ENCODE measurements around the gene VPS50.

VPS50 gene

DNA sequence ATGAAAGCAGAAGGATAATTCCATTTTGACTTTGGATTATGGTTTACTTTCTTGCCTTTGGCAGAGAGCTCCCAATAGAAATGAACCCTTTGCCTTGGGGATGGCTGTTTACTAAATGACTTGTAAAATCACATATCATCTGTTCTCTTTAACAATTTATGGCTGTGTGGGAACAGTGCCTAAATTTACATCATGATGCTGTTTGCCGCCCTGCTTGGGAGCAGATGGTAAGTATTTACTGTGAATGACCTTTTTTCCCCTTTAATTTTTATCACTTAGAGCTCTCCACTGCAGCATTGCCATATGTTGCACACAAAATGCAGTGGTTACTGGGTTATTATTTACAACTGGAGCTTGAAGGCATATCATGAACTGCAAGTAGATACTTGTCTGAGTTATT, 19.3 kb upstream of the VPS50 start:
- no peaks in the 10 kb centered on the region for H3K9me3 ChIP-seq (replicated peaks; ENCODE audit: low read length)
- peaks cover 56% of the 10 kb centered on the region for H3K27me3 ChIP-seq (ENCODE audit: control insufficient read depth, insufficient read depth, low read length)
- H3K36me3 ChIP-seq (ENCODE audit: insufficient read depth, low read length): no peaks in the 10 kb centered on the region
- no peaks in the 10 kb centered on the region for H3K4me1 ChIP-seq (ENCODE audit: control insufficient read depth, insufficient read depth, low read length)
- H3K4me2 ChIP-seq (ENCODE audit: low read length): no peak overlapping the region
- H3K9ac ChIP-seq (ENCODE audit: low read depth, low read length): no peak overlapping the region
- H3K4me3 ChIP-seq (ENCODE audit: low read length): no peak overlapping the region

DNA sequence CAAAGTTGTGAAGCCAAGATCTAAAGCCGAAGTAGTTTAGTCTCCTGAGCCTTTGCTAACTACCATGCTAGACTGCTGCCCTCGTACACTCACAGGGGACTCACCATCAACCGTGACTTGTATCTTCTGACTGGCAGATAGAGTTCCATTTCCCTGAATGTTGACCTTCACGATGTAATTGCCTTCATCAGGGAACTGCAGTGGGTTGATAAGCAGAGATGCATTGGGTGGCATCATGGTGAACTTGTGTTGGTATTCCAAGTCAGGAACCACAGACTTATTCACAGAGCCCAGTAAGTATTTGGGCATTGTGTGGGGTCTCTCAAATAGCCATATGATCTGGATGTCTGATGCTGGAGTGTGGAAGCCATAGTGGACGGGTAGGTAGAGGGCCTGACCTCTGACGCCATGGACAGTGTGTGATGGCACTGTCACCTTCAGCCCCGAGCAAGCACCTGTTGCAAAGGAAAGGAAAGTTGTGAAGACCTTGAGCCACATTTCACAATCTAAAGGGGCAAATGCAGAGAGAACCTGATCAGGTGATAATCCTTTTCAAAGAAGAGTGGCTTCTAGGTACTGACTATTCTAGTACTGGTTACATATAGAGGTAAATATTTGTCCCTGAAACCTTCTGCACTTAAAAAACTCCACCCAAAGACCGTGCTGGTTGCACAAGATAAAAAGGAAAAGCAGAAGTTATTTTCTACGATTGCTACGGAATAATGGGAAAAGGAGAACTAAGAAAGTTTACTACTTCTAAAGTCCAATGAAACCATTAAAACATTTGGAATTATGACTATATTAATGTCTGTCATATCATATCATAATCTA, 13.0 kb upstream of the VPS50 start:
- H3K9ac ChIP-seq (ENCODE audit: low read depth, low read length): no peak overlapping the region
- H3K27me3 ChIP-seq (ENCODE audit: control insufficient read depth, insufficient read depth, low read length): peaks cover 66% of the 10 kb centered on the region
- no peak overlapping the region for H3K4me2 ChIP-seq (ENCODE audit: low read length)

DNA sequence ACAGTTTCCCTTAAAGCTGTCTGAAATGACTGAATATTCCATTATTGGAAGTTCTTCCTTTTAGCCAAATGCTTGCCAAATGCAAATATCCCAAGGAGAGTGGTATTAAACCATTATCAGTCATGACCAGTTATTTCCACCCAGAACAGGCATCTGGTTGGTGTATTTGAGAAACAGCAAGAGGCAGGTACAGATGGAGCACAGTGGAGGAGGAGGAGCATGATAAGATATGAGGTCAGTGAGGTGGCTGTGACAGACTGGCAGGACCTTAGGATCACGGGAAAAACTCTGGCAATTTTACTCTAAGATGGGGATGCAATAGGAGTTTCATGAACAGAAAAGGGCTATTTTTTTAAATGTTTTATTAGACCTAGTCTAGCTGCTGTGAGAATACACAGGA, 12.3 kb upstream of the VPS50 start:
- H3K36me3 ChIP-seq (ENCODE audit: insufficient read depth, low read length): no peaks in the 10 kb centered on the region
- H3K27me3 ChIP-seq (ENCODE audit: control insufficient read depth, insufficient read depth, low read length): peaks cover 66% of the 10 kb centered on the region
- H3K4me3 ChIP-seq (ENCODE audit: low read length): no peak overlapping the region
- no peak overlapping the region for H3K9ac ChIP-seq (ENCODE audit: low read depth, low read length)
- no peaks in the 10 kb centered on the region for H3K9me3 ChIP-seq (replicated peaks; ENCODE audit: low read length)
- H3K4me1 ChIP-seq (ENCODE audit: control insufficient read depth, insufficient read depth, low read length): no peaks in the 10 kb centered on the region
- H3K4me2 ChIP-seq (ENCODE audit: low read length): no peak overlapping the region

More for the DNA sequence above, 13.0 kb upstream of the VPS50 start:
- no peak overlapping the region for H3K4me3 ChIP-seq (ENCODE audit: low read length)
- H3K36me3 ChIP-seq (ENCODE audit: insufficient read depth, low read length): no peaks in the 10 kb centered on the region
- no peaks in the 10 kb centered on the region for H3K4me1 ChIP-seq (ENCODE audit: control insufficient read depth, insufficient read depth, low read length)
- no peaks in the 10 kb centered on the region for H3K9me3 ChIP-seq (replicated peaks; ENCODE audit: low read length)

DNA sequence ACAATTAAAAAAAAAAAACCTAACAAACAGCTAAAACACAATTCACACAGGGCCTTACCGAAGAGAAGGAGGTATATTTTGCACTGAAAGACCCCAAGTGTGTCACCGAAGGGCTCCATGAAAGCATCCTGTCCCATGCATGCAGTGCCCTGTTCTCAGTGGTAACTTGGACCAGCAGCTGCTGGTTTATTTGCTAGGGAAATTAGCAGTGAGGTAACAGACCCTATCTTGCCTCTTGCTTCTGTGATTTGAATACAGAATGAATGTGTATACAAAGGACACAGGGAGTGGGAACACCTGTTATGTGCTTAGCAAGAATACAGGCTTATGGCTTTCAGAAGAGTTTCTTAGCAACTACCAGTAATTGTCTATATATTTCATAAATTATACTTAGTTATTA, 5.9 kb upstream of the VPS50 start, which contains the start of gene HEPACAM2:
Gene HEPACAM2 (minus strand): TSS at position 160 of the 400 bp plus-strand sequence.
- Histone ChIP-seq H3K4me1 (ENCODE audit: control insufficient read depth, insufficient read depth, low read length) (peaks cover under 1% of the 10 kb centered on the region), H3K4me2 (ENCODE audit: low read length) (no peak within 1 kb of the TSS), H3K4me3 (ENCODE audit: low read length) (no peak within 1 kb of the TSS), H3K9me3 (replicated peaks; ENCODE audit: low read length) (no peaks in the 10 kb centered on the region), H3K27me3 (ENCODE audit: control insufficient read depth, insufficient read depth, low read length) (peaks cover 32% of the 10 kb centered on the region), H3K36me3 (ENCODE audit: insufficient read depth, low read length) (no peaks in the 10 kb centered on the region), H3K9ac (ENCODE audit: low read depth, low read length) (no peak within 1 kb of the TSS)

DNA sequence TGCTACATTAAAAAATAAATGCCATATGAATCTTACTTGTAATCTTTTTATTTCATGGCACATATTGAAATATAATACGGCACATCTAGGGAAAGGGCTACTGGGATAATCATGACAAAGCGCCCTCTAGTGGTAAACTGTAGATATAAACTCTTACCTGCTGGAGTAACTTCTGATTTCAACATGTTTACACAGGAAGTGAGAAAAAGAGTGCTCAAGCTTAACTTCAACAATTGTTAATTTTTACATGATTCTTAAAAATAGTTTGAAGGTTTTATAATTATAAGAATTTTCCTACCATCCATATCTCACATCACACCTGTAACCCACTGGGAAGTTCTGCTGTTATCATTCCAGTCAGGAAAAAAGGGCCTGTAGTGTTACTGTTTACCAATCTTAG, 3.9 kb upstream of the VPS50 start:
- H3K36me3 ChIP-seq (ENCODE audit: insufficient read depth, low read length): no peaks in the 10 kb centered on the region
- no peak overlapping the region for H3K9ac ChIP-seq (ENCODE audit: low read depth, low read length)
- H3K4me3 ChIP-seq (ENCODE audit: low read length): no peak overlapping the region

DNA sequence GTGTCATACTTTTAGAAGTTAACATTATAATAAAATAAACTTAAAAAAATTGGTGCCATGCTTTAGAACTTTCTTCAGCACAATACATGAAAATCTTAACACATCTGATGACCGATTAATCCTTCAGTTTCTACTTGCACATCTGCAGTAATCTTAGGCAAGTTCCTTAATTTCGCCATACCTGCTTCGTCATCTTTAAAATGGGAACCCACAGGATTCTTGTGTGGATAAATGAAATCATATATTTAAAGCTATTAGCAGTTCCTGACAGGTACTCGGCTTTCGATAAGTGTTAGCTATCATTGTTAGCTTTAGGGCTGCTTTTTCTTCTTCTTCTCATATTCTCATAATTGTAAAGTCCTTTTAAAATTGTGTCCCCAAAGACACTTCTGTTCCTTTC, 907 bp upstream of the VPS50 start:
- H3K4me1 ChIP-seq (ENCODE audit: control insufficient read depth, insufficient read depth, low read length): peaks cover 9% of the 10 kb centered on the region
- H3K4me3 ChIP-seq (ENCODE audit: low read length): peak overlapping the region; percentile 89
- H3K9ac ChIP-seq (ENCODE audit: low read depth, low read length): peak overlapping the region; percentile 86
- H3K36me3 ChIP-seq (ENCODE audit: insufficient read depth, low read length): no peaks in the 10 kb centered on the region
- no peaks in the 10 kb centered on the region for H3K9me3 ChIP-seq (replicated peaks; ENCODE audit: low read length)
- H3K27me3 ChIP-seq (ENCODE audit: control insufficient read depth, insufficient read depth, low read length): peaks cover 4% of the 10 kb centered on the region
- peak overlapping the region; percentile 91 for H3K4me2 ChIP-seq (ENCODE audit: low read length)

More for the DNA sequence above, 3.9 kb upstream of the VPS50 start:
- H3K4me2 ChIP-seq (ENCODE audit: low read length): no peak overlapping the region
- H3K9me3 ChIP-seq (replicated peaks; ENCODE audit: low read length): no peaks in the 10 kb centered on the region
- peaks cover 23% of the 10 kb centered on the region for H3K27me3 ChIP-seq (ENCODE audit: control insufficient read depth, insufficient read depth, low read length)
- peaks cover 9% of the 10 kb centered on the region for H3K4me1 ChIP-seq (ENCODE audit: control insufficient read depth, insufficient read depth, low read length)

DNA sequence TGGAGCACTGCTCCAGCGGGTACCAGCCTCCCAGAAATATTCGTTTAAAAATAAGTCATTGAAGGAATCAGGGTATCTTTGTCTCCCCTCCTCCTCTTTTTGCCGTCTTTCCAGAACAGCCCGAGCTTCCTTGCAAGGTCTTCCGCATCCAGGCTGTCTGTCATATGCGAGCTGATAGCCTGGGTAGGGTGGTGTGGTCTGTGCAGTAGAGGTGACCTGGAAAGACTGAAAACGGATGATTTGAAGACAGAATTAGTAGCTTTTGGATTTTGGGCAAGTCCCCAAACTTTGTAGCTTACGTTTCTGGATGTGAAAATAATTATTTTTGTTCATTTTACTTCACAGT, 480 bp downstream of the VPS50 start:
- Histone ChIP-seq H3K4me1 (ENCODE audit: control insufficient read depth, insufficient read depth, low read length) (peaks cover 9% of the 10 kb centered on the region), H3K4me3 (ENCODE audit: low read length) (peak overlapping the region; percentile 89), H3K9me3 (replicated peaks; ENCODE audit: low read length) (no peaks in the 10 kb centered on the region), H3K4me2 (ENCODE audit: low read length) (peak overlapping the region; percentile 89), H3K9ac (ENCODE audit: low read depth, low read length) (peak overlapping the region; percentile 78), H3K27me3 (ENCODE audit: control insufficient read depth, insufficient read depth, low read length) (no peaks in the 10 kb centered on the region), H3K36me3 (ENCODE audit: insufficient read depth, low read length) (no peaks in the 10 kb centered on the region)

DNA sequence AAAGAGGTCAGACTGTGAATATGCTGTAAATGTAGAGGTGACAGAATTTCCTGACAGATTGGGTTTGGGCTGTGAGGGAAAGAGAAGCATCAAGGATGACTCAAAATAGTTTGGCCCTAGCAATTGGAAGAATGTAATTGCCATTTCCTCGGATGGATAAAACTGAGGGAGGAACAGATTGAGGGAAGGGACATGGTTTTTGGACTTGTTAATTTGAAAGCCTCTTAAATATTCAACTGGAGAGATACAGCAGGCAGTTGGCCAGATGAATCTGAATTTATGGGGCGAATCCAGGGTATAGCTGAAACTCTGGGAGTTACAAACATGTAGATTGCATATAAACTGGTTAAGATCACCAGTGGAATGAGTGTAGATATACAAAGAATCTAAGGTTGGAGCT, 3.4 kb downstream of the VPS50 start:
- H3K27me3 ChIP-seq (ENCODE audit: control insufficient read depth, insufficient read depth, low read length): no peaks in the 10 kb centered on the region
- peaks cover 2% of the 10 kb centered on the region for H3K36me3 ChIP-seq (ENCODE audit: insufficient read depth, low read length)
- H3K4me3 ChIP-seq (ENCODE audit: low read length): no peak overlapping the region

DNA sequence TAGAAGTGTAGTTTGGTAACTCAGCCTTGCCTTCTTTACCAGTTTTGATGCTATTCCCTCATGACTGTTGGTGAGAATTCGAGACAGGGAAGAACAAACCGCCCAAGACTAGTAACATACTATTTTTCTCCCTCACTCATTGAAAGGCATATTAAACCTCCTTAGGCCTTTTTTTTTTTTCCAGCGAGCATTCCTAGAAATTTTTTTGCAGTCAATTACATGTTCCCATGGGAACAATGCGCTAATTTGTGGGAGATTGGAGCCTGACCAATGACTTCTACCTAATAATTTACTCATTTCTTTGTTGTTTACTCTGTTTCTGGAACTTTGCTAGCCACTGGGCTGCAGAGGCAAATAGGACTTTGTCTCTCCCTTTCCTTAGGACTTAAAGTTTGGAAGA, 6.0 kb downstream of the VPS50 start:
- H3K9ac ChIP-seq (ENCODE audit: low read depth, low read length): no peak overlapping the region
- H3K9me3 ChIP-seq (replicated peaks; ENCODE audit: low read length): no peaks in the 10 kb centered on the region
- H3K36me3 ChIP-seq (ENCODE audit: insufficient read depth, low read length): peaks cover 2% of the 10 kb centered on the region
- peaks cover under 1% of the 10 kb centered on the region for H3K4me1 ChIP-seq (ENCODE audit: control insufficient read depth, insufficient read depth, low read length)
- no peak overlapping the region for H3K4me2 ChIP-seq (ENCODE audit: low read length)
- no peak overlapping the region for H3K4me3 ChIP-seq (ENCODE audit: low read length)
- no peaks in the 10 kb centered on the region for H3K27me3 ChIP-seq (ENCODE audit: control insufficient read depth, insufficient read depth, low read length)

More for the DNA sequence above, 3.4 kb downstream of the VPS50 start:
- Histone ChIP-seq H3K4me2 (ENCODE audit: low read length) (no peak overlapping the region), H3K4me1 (ENCODE audit: control insufficient read depth, insufficient read depth, low read length) (peaks cover 9% of the 10 kb centered on the region), H3K9ac (ENCODE audit: low read depth, low read length) (no peak overlapping the region), H3K9me3 (replicated peaks; ENCODE audit: low read length) (no peaks in the 10 kb centered on the region)

DNA sequence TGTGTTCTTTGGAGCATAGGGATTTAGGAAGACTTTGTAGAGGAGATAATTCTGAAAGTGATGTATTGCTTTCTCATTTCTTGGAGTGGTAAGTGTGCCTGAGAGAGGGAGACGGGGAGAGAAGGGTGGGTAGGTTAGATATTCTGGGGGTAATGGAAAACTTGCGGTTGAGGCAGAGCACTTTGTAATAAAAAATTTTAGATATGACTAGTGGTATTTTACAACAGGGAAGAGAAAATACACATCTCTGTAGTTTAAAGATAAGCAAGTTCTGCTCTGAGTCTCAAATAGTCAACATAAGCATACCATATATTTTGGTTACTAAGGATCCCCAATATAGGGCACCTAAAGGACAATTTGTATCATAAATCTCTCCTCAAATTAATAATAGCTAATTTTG, 6.6 kb downstream of the VPS50 start:
- no peaks in the 10 kb centered on the region for H3K4me1 ChIP-seq (ENCODE audit: control insufficient read depth, insufficient read depth, low read length)
- no peak overlapping the region for H3K4me2 ChIP-seq (ENCODE audit: low read length)
- H3K4me3 ChIP-seq (ENCODE audit: low read length): no peak overlapping the region
- peaks cover 2% of the 10 kb centered on the region for H3K36me3 ChIP-seq (ENCODE audit: insufficient read depth, low read length)
- no peaks in the 10 kb centered on the region for H3K27me3 ChIP-seq (ENCODE audit: control insufficient read depth, insufficient read depth, low read length)
- H3K9ac ChIP-seq (ENCODE audit: low read depth, low read length): no peak overlapping the region
- no peaks in the 10 kb centered on the region for H3K9me3 ChIP-seq (replicated peaks; ENCODE audit: low read length)

DNA sequence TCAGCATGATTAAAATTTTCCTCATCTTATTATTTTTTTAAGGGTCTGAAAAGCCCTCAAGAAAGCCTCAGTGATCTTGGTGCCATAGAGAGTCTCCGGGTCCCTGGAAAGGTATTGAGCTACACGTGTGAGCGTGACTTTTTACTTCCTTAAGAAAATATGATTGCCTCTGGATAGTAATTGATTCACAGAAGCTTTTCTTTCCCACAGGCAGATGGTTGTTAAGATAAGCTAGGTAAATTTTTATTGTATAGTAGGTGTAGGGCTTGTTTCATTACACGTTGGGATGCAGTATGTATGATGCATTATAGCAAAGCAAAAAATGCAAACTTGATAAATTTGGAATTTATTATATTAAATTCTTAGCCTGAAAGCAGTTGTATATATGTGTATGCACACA, 7.7 kb downstream of the VPS50 start:
- no peak overlapping the region for H3K9ac ChIP-seq (ENCODE audit: low read depth, low read length)
- H3K36me3 ChIP-seq (ENCODE audit: insufficient read depth, low read length): peaks cover 2% of the 10 kb centered on the region
- no peaks in the 10 kb centered on the region for H3K27me3 ChIP-seq (ENCODE audit: control insufficient read depth, insufficient read depth, low read length)
- no peak overlapping the region for H3K4me2 ChIP-seq (ENCODE audit: low read length)
- no peaks in the 10 kb centered on the region for H3K9me3 ChIP-seq (replicated peaks; ENCODE audit: low read length)
- H3K4me3 ChIP-seq (ENCODE audit: low read length): no peak overlapping the region
- no peaks in the 10 kb centered on the region for H3K4me1 ChIP-seq (ENCODE audit: control insufficient read depth, insufficient read depth, low read length)

DNA sequence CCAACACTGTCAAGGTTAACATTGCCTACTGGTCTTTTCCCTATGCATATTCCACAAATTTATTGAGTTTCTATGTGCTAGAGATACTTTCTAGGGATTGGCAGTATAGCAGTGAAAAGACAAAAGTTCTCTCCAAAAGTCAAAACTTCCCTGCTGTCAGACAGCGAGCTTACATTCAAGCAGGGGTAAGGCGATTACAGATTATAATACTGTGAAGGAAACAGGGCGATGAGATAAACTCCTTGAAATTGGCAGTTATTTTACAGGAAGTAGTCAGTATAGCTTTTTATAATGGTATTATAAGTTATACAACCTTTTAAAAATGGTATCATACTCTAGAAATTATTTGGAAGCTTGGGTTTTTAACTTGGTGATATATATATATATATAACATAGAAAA, 9.9 kb downstream of the VPS50 start:
- H3K9ac ChIP-seq (ENCODE audit: low read depth, low read length): no peak overlapping the region
- peaks cover 2% of the 10 kb centered on the region for H3K36me3 ChIP-seq (ENCODE audit: insufficient read depth, low read length)
- H3K4me3 ChIP-seq (ENCODE audit: low read length): no peak overlapping the region
- H3K4me1 ChIP-seq (ENCODE audit: control insufficient read depth, insufficient read depth, low read length): peaks cover 8% of the 10 kb centered on the region
- no peaks in the 10 kb centered on the region for H3K27me3 ChIP-seq (ENCODE audit: control insufficient read depth, insufficient read depth, low read length)
- H3K4me2 ChIP-seq (ENCODE audit: low read length): no peak overlapping the region
- H3K9me3 ChIP-seq (replicated peaks; ENCODE audit: low read length): no peaks in the 10 kb centered on the region
